Duodenal mucosa (tissue), 2 donors: ENCODE measurements around the gene SLC6A13.
"Not testable (repeated sequence)": the region's sequence is repeated elsewhere in the genome, so short reads cannot be mapped to it uniquely, and the experiment has no call there.

Source experiments
- H3K27ac ChIP-seq: one replicate; pipeline ENCODE4 v1.7.0; 2013; ENCODE audit warnings: low read depth, low read length
- H3K27me3 ChIP-seq, 2 donors: one replicate each; pipeline ENCODE4 v1.7.0; 2013; ENCODE audit warnings: low read length in 2 of 2, control low read depth in 1 of 2; ENCODE audit not compliant: insufficient read depth in 2 of 2, control insufficient read depth in 1 of 2
- H3K36me3 ChIP-seq, 2 donors: one replicate each; pipeline ENCODE4 v1.7.0; 2013; ENCODE audit warnings: low read length in 2 of 2, control low read depth in 1 of 2; ENCODE audit not compliant: insufficient read depth in 2 of 2, control insufficient read depth in 1 of 2
- H3K4me1 ChIP-seq, 2 donors: one replicate each; pipeline ENCODE4 v1.7.0; 2013; ENCODE audit warnings: low read length in 2 of 2, control low read depth in 1 of 2; ENCODE audit not compliant: insufficient read depth in 2 of 2, control insufficient read depth in 1 of 2
- H3K4me3 ChIP-seq, 2 donors: one replicate each; pipeline ENCODE4 v1.7.0; 2013; ENCODE audit warnings: low read length in 2 of 2, low read depth in 1 of 2
- H3K9ac ChIP-seq, 2 donors: one replicate each; pipeline ENCODE4 v1.7.0; 2013; ENCODE audit warnings: low read length in 2 of 2, low read depth in 1 of 2
- H3K9me3 ChIP-seq, 2 donors: one replicate each; pipeline ENCODE4 v1.7.0; 2013; ENCODE audit warnings: low read length in 2 of 2, control low read depth in 1 of 2; ENCODE audit not compliant: control insufficient read depth in 1 of 2

The SLC6A13 gene

GRCh38 chr12:218728-219590 lies 43.7 kb downstream of the SLC6A13 start:
- no peaks in the 10 kb centered on the region for H3K27me3 ChIP-seq
- no peak overlapping the region for H3K27ac ChIP-seq
- H3K9me3 ChIP-seq = no peaks in the 10 kb centered on the region
- H3K4me1 ChIP-seq = peaks cover under 1 to 4% of the 10 kb centered on the region in 2 donors
- no peaks in the 10 kb centered on the region for H3K36me3 ChIP-seq
- H3K4me3 ChIP-seq = no peak overlapping the region
- no peak overlapping the region for H3K9ac ChIP-seq

GRCh38 chr12:218221-218620 lies 44.4 kb downstream of the SLC6A13 start:
- H3K4me3 ChIP-seq = no peak overlapping the region
- no peaks in the 10 kb centered on the region for H3K27me3 ChIP-seq
- H3K36me3 ChIP-seq = no peaks in the 10 kb centered on the region
- no peaks in the 10 kb centered on the region for H3K9me3 ChIP-seq
- no peak overlapping the region for H3K27ac ChIP-seq
- no peak overlapping the region for H3K9ac ChIP-seq
- H3K4me1 ChIP-seq = peaks cover 7 to 11% of the 10 kb centered on the region in 2 donors

- not testable (repeated sequence) for H3K9me3 ChIP-seq, H3K27ac ChIP-seq, H3K27me3 ChIP-seq
These were observed 45.6 kb downstream of the SLC6A13 start for GRCh38 chr12:217029-217428.

GRCh38 chr12:215116-215515 lies 47.5 kb downstream of the SLC6A13 start:
- H3K36me3 ChIP-seq = no peaks in the 10 kb centered on the region
- no peaks in the 10 kb centered on the region for H3K9me3 ChIP-seq
- peaks cover 25 to 38% of the 10 kb centered on the region in 2 donors for H3K4me1 ChIP-seq
- no peak overlapping the region for H3K27ac ChIP-seq
- H3K4me3 ChIP-seq = no peak overlapping the region
- peaks cover 0 to 6% of the 10 kb centered on the region in 2 donors for H3K27me3 ChIP-seq
- no peak overlapping the region for H3K9ac ChIP-seq

More at GRCh38 chr12:217029-217428, 45.6 kb downstream of the SLC6A13 start:
- peaks cover 18 to 23% of the 10 kb centered on the region in 2 donors for H3K4me1 ChIP-seq
- H3K36me3 ChIP-seq, H3K4me3 ChIP-seq, H3K9ac ChIP-seq: not testable (repeated sequence)

GRCh38 chr12:214003-214741 lies 48.5 kb downstream of the SLC6A13 start, which contains the start of gene SLC6A12:
Gene SLC6A12, minus strand, starts transcription at chr12:214157. Its CDS starts 4,171 bp downstream, at chr12:209986.
- H3K27me3 ChIP-seq = peaks cover 0 to 6% of the 10 kb centered on the region in 2 donors
- peak within 1 kb of the TSS; percentile 28 for H3K27ac ChIP-seq
- H3K36me3 ChIP-seq = no peaks in the 10 kb centered on the region
- H3K9ac ChIP-seq = peak within 1 kb of the TSS; percentile 9 to 12
- peaks cover 25 to 38% of the 10 kb centered on the region in 2 donors for H3K4me1 ChIP-seq
- no peaks in the 10 kb centered on the region for H3K9me3 ChIP-seq
- peak within 1 kb of the TSS; percentile 57 to 60 for H3K4me3 ChIP-seq

GRCh38 chr12:213527-213932 lies 49.1 kb downstream of the SLC6A13 start:
- peak overlapping the region; percentile 57 to 60 for H3K4me3 ChIP-seq
- no peaks in the 10 kb centered on the region for H3K36me3 ChIP-seq
- H3K27ac ChIP-seq = no peak overlapping the region
- H3K9me3 ChIP-seq = no peaks in the 10 kb centered on the region
- H3K27me3 ChIP-seq = peaks cover 0 to 6% of the 10 kb centered on the region in 2 donors
- peak overlapping the region; percentile 9 to 12 for H3K9ac ChIP-seq
- H3K4me1 ChIP-seq = peaks cover 25 to 38% of the 10 kb centered on the region in 2 donors

GRCh38 chr12:212715-213526 lies 49.7 kb downstream of the SLC6A13 start:
- Histone ChIP-seq H3K36me3 (no peaks in the 10 kb centered on the region), H3K9me3 (no peaks in the 10 kb centered on the region), H3K27ac (no peak overlapping the region), H3K27me3 (peaks cover 0 to 6% of the 10 kb centered on the region in 2 donors), H3K4me3 (peak overlapping the region; percentile 57 to 60), H3K9ac (no peak overlapping the region), H3K4me1 (peaks cover 25 to 38% of the 10 kb centered on the region in 2 donors)

GRCh38 chr12:212415-212714 lies 50.3 kb downstream of the SLC6A13 start:
- Histone ChIP-seq H3K4me3 (peak overlapping the region; percentile 57 to 60), H3K9ac (no peak overlapping the region), H3K4me1 (peaks cover 25 to 38% of the 10 kb centered on the region in 2 donors), H3K27me3 (peaks cover 0 to 6% of the 10 kb centered on the region in 2 donors), H3K9me3 (no peaks in the 10 kb centered on the region), H3K36me3 (no peaks in the 10 kb centered on the region), H3K27ac (no peak overlapping the region)

GRCh38 chr12:211639-212414 lies 50.8 kb downstream of the SLC6A13 start:
- Histone ChIP-seq H3K36me3 (no peaks in the 10 kb centered on the region), H3K27ac (no peak overlapping the region), H3K9me3 (no peaks in the 10 kb centered on the region), H3K4me1 (peaks cover 25 to 38% of the 10 kb centered on the region in 2 donors), H3K4me3 (peak overlapping the region in 1 of 2 donors; percentile 60), H3K9ac (no peak overlapping the region), H3K27me3 (peaks cover 0 to 6% of the 10 kb centered on the region in 2 donors)
